ENCODE data around the gene APOL1. TPM values are rescaled to one million over a fixed set of nuclear protein-coding genes. Genes with fewer than 3 reads are reported as not detected.
"Not testable (repeated sequence)": the region's sequence is repeated elsewhere in the genome, so short reads cannot be mapped to it uniquely, and the experiment has no call there.

APOL1 gene
- total RNA-seq, 6 experiments from 2014 or later = 85.1 to 299 (median 119) TPM

DNA sequence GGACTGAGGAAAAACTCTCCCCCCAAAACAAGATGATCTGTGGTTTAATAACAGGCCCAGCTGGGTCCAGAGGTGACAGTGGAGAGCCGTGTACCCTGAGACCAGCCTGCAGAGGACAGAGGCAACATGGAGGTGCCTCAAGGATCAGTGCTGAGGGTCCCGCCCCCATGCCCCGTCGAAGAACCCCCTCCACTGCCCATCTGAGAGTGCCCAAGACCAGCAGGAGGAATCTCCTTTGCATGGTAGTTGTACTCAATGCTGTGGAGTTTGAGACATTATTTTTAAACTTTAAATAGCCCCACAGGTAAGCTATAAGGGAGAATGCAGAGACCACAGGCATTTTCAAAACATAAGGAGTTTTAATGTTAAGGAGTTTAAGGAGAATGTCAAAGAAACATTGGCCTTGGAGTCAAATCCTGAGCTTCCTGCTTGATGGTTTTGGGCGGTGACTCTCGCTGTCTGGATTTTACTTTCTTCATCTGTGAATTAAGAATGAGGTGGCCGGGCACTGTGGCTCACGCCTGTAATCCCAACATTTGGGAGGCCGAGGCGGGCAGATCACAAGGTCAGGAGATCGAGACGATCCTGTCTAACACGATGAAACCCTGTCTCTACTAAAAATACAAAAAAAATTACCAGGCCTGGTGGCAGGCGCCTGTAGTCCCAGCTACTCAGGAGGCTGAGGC, 6.8 kb downstream of the APOL1 start:
- Histone ChIP-seq H3K27ac (no peak overlapping the region), H3K36me3 (peaks cover 0 to 9% (median 6%) of the 10 kb centered on the region in 4 donors), H3K4me1 (peaks cover 3 to 34% (median 19%) of the 10 kb centered on the region in 4 donors), H3K4me3 (no peak overlapping the region), H3K27me3 (no peaks in the 10 kb centered on the region), H3K9me3 (no peaks in the 10 kb centered on the region)
- intact Hi-C loops (cut with DNase I) = no loop called here
- ATAC-seq = no peak
- no peak for DNase-seq
- 68% methylated on average over 10 of the region's 14 CpGs for WGBS (ENCODE audit: insufficient coverage, low coverage, low lambda C conversion rate, missing lambda C conversion rate)
- TF ChIP-seq POLR2A (IDR thresholded peaks at IDR 0.05) = no peak
- TF ChIP-seq, protein P1, sequence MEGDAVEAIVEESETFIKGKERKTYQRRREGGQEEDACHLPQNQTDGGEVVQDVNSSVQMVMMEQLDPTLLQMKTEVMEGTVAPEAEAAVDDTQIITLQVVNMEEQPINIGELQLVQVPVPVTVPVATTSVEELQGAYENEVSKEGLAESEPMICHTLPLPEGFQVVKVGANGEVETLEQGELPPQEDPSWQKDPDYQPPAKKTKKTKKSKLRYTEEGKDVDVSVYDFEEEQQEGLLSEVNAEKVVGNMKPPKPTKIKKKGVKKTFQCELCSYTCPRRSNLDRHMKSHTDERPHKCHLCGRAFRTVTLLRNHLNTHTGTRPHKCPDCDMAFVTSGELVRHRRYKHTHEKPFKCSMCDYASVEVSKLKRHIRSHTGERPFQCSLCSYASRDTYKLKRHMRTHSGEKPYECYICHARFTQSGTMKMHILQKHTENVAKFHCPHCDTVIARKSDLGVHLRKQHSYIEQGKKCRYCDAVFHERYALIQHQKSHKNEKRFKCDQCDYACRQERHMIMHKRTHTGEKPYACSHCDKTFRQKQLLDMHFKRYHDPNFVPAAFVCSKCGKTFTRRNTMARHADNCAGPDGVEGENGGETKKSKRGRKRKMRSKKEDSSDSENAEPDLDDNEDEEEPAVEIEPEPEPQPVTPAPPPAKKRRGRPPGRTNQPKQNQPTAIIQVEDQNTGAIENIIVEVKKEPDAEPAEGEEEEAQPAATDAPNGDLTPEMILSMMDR (IDR thresholded peaks at IDR 0.05) = no peak

DNA sequence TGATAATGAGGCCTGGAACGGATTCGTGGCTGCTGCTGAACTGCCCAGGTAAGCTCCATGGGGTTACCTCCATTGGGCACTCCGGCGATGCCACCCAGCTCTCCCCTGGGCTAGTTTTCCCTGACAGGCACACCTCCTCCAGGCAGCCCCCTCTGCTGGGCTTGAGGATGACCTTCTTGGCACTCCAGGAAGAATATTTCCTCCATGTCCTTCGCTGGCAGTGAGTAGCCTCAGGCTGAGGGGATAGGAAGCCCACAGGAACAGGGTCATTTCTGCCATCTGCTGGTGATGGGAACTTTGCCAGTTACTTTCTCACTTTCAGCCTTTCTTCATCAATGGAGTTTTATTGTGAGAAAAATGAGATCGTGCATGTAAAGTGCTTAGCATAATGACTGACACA, 8.7 kb downstream of the APOL1 start:
- H3K4me3 ChIP-seq; H3K27me3 ChIP-seq; ATAC-seq; H3K9me3 ChIP-seq; intact Hi-C loops (cut with DNase I): not testable (repeated sequence)
- 97% methylated on average over 3 of the region's 6 CpGs for WGBS (ENCODE audit: insufficient coverage, low coverage, low lambda C conversion rate, missing lambda C conversion rate)
- Histone ChIP-seq H3K27ac (peak overlapping the region in 1 of 3 donors; percentile 26), H3K36me3 (peaks cover 0 to 24% (median 13%) of the 10 kb centered on the region in 4 donors), H3K4me1 (peaks cover 3 to 34% (median 19%) of the 10 kb centered on the region in 4 donors)
- DNase-seq = peak in 1 of 3 donors; percentile 42

DNA sequence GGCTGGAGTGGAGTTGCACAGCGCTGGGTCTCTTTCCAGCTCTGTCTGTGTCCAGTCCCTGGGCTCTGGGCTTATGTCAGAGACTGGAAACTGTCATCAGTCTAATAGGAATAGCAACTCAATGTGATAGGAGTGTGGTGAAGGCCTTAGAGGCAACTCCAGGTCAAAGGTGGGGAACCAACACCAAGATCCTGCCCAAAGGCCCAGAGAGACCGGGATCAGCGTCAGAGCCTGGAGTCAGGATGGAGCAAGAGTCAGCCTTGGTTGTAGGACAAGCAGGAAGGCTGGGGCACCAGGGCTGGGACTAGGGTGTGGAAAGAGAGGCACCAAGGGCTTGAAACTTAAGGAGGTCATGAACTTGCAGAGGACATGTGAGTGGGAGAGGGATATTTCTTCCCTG, 9.4 kb downstream of the APOL1 start:
- intact Hi-C loops (cut with DNase I); H3K9me3 ChIP-seq; H3K4me3 ChIP-seq; ATAC-seq; H3K27me3 ChIP-seq: not testable (repeated sequence)
- peaks cover 0 to 24% (median 12%) of the 10 kb centered on the region in 4 donors for H3K36me3 ChIP-seq
- peak overlapping the region in 2 of 3 donors; percentile 16 to 26 for H3K27ac ChIP-seq
- WGBS (ENCODE audit: insufficient coverage, low coverage, low lambda C conversion rate, missing lambda C conversion rate) = 80% methylated on average over 2 of the region's 3 CpGs
- peaks cover 3 to 34% (median 19%) of the 10 kb centered on the region in 4 donors for H3K4me1 ChIP-seq
- DNase-seq = peak in 1 of 3 donors; percentile 44

DNA sequence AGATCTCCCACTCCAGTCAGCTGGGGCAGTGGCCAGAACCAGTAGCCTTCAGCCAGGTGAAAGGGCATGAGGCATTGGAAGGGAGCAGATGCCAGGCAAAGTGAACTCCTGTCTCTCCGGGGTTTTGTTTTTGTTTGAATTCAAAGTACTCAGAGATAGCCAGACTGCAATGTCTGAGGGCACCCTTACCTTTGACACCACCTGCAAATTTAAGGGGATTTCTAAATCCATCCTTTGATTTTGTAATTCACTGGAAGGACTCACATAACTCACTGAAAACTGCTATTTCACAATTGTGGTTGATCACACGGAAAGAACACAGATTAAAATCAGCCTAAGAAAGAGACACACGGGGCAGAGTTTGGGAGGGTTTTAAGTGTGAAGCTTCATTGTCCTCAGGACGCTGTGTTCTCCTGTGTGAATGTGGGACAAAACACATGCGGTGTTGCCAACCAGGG, 10.3 kb downstream of the APOL1 start:
- H3K36me3 ChIP-seq = peaks cover 0 to 24% (median 12%) of the 10 kb centered on the region in 4 donors
- peaks cover 3 to 34% (median 19%) of the 10 kb centered on the region in 4 donors for H3K4me1 ChIP-seq
- intact Hi-C loops (cut with DNase I); H3K9me3 ChIP-seq; H3K4me3 ChIP-seq; H3K27me3 ChIP-seq: not testable (repeated sequence)
- ATAC-seq (peak; percentile 71 to 92 (median 90)), DNase-seq (peak in 2 of 3 donors; percentile 81 to 86)
- H3K27ac ChIP-seq = peak overlapping the region in 2 of 3 donors; percentile 62 to 78
- 20% methylated on average over 5 of the region's 5 CpGs for WGBS (ENCODE audit: insufficient coverage, low coverage, low lambda C conversion rate, missing lambda C conversion rate)

DNA sequence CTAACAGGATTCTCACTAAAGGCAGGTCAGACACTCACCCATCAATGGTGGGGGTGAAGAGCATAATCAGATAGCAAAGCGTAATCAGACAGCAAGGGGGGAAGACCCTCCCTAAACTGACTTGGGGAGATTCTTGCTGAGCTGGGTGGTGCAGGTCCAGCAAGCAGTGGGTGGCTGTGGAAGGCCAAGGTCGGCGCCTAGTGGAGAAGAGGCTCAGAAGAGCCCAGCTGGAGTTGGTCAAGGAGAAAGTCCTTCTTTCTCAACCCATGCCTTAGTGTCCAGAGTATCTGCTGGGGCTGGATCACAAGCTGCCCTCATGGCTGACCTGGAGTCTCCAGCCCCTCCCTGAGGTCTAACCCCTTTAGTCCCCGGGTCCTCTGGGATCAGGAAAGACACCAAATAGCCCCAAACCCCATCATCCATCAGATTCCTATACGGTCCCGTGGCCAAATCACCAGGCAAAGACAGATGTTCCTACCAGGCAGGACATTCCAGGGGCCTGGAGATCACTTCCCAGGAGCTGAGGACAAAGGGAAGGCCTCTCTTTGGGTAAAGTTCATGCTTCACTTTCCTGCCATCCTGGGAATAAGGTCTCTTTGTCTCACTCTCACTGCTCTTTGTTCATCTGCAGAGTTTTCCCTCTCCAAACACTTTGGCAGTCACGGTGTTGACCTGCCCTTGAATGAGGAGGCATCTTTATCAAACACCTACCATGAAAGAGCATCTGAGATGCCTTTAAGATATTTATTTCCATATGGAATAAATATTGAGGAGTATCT, 11.1 kb downstream of the APOL1 start:
- WGBS (ENCODE audit: insufficient coverage, low coverage, low lambda C conversion rate, missing lambda C conversion rate) = 46% methylated on average over 6 of the region's 7 CpGs
- H3K9me3 ChIP-seq; H3K27me3 ChIP-seq; H3K4me3 ChIP-seq; intact Hi-C loops (cut with DNase I): not testable (repeated sequence)
- Histone ChIP-seq H3K4me1 (peaks cover under 1 to 34% (median 18%) of the 10 kb centered on the region in 4 donors), H3K27ac (peak overlapping the region in 2 of 3 donors; percentile 62 to 78), H3K36me3 (peaks cover 0 to 24% (median 12%) of the 10 kb centered on the region in 4 donors)
- ATAC-seq = peak in 3 of 4 donors; percentile 2 to 35 (median 3)
- peak in 1 of 3 donors; percentile 43 for DNase-seq

DNA sequence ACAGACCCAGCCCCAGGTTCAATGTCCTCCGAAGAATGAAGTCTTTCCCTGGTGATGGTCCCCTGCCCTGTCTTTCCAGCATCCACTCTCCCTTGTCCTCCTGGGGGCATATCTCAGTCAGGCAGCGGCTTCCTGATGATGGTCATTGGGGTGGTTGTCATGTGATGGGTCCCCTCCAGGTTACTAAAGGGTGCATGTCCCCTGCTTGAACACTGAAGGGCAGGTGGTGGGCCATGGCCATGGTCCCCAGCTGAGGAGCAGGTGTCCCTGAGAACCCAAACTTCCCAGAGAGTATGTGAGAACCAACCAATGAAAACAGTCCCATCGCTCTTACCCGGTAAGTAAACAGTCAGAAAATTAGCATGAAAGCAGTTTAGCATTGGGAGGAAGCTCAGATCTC, 14.1 kb downstream of the APOL1 start:
- H3K4me3 ChIP-seq = no peak overlapping the region
- DNase-seq = peak in 1 of 3 donors; percentile 41
- H3K27ac ChIP-seq = no peak overlapping the region
- intact Hi-C loops (cut with DNase I) = no loop called here
- no peak for TF ChIP-seq POLR2A (IDR thresholded peaks at IDR 0.05)
- TF ChIP-seq, protein P1 (IDR thresholded peaks at IDR 0.05) = no peak
- peaks cover 0 to 27% (median 8%) of the 10 kb centered on the region in 4 donors for H3K4me1 ChIP-seq
- H3K27me3 ChIP-seq = no peaks in the 10 kb centered on the region
- H3K9me3 ChIP-seq = no peaks in the 10 kb centered on the region
- 100% methylated on average over 1 of the region's 4 CpGs for WGBS (ENCODE audit: insufficient coverage, low coverage, low lambda C conversion rate, missing lambda C conversion rate)
- no peak for ATAC-seq
- H3K36me3 ChIP-seq = peaks cover 0 to 16% (median 9%) of the 10 kb centered on the region in 4 donors

All from right lobe of liver (tissue), 6 donors.